GM12878 (cell line): ENCODE measurements around the gene RPS27L. TPM values are rescaled to one million over a fixed set of nuclear protein-coding genes. Genes with fewer than 3 reads are reported as not detected.

Experiments
- ATAC-seq: fragments of 200-7000 bp; cut with Tn5 transposase; 3 replicates; pipeline ENCODE4 v1.9.1; 2020; ENCODE audit warnings: mild to moderate bottlenecking, moderate library complexity
- BruUV-seq: library from RNA; stranded (reverse); fragments of 400-500 nt; replicated peaks from 2 replicates; lab custom pipeline; 2021; lab: Mats Ljungman, UMichigan
- CTCF ChIA-PET: fragments of 300-600 bp; sonication (Branson Sonifier 250); formaldehyde crosslinking; extraction: SDS; loops from one replicate; lab custom pipeline; 2021; ENCODE audit warnings: inconsistent platforms; lab: Yijun Ruan, JAX
- POLR2A ChIA-PET: fragments of 350-600 bp; formaldehyde crosslinking; extraction: SDS; loops from one replicate; lab custom pipeline; 2021; ENCODE audit warnings: inconsistent platforms; lab: Charles Lee
- RAD21 ChIA-PET: fragments of 300-600 bp; sonication (Branson Sonifier 250); formaldehyde crosslinking; loops from one replicate; lab custom pipeline; 2023; ENCODE audit warnings: antibody characterized with exemption; ENCODE audit not compliant: unreplicated experiment; lab: Charles Lee
- SMC1A ChIA-PET: fragments of 300-600 bp; sonication (Branson Sonifier 250); formaldehyde crosslinking; loops from one replicate; lab custom pipeline; 2023; ENCODE audit not compliant: unreplicated experiment, uncharacterized antibody; lab: Charles Lee
- DNase-seq: peaks from one replicate; pipeline ENCODE4 v3.0.0-alpha.2; 2011; ENCODE audit warnings: low read depth, low spot score
- FAIRE-seq: peaks from 3 replicates; lab custom pipeline; 2011; peaks lifted over from hg19 to GRCh38; lab: Jason Lieb, UNC
- H2AFZ ChIP-seq: 2 replicates; pipeline ENCODE4 v1.6.0; 2011; ENCODE audit warnings: low read depth, low read length, control low read depth; ENCODE audit not compliant: control insufficient read depth
- H3K27ac ChIP-seq: 2 replicates; pipeline ENCODE4 v1.5.1; 2011; ENCODE audit warnings: control low read depth; ENCODE audit not compliant: control insufficient read depth, insufficient read depth
- H3K27me3 ChIP-seq, 2 experiments: replicated peaks in 1 of 2; 2 replicates each; pipeline versions ENCODE4 v1.6.0 to v1.6.1; 2011; ENCODE audit warnings: low read length in 1 of 2; ENCODE audit not compliant: control insufficient read depth in 2 of 2, insufficient read depth in 2 of 2
- H3K36me3 ChIP-seq, 2 experiments: 2 replicates each; pipeline ENCODE4 v1.5.1; 2011; ENCODE audit warnings: low read length in 1 of 2; ENCODE audit not compliant: control insufficient read depth in 2 of 2, insufficient read depth in 2 of 2
- H3K4me1 ChIP-seq: 2 replicates; pipeline ENCODE4 v1.6.1; 2011; ENCODE audit warnings: mild to moderate bottlenecking, low read length, moderate library complexity, mixed read lengths; ENCODE audit not compliant: control insufficient read depth, insufficient read depth
- H3K4me2 ChIP-seq: 2 replicates; pipeline ENCODE4 v1.6.0; 2011; ENCODE audit warnings: control low read depth; ENCODE audit not compliant: control insufficient read depth, insufficient read depth
- H3K4me3 ChIP-seq: fragments of 200-600 bp; sonication (generic); 2 replicates; pipeline ENCODE4 v1.5.1; 2016
- H3K79me2 ChIP-seq: 2 replicates; pipeline ENCODE4 v1.6.0; 2011; ENCODE audit warnings: low read length; ENCODE audit not compliant: control insufficient read depth, insufficient read depth
- H3K9ac ChIP-seq: 2 replicates; pipeline ENCODE4 v1.8.0; 2011; ENCODE audit warnings: low read length, control low read depth, mixed read lengths; ENCODE audit not compliant: control insufficient read depth, insufficient read depth
- H3K9me3 ChIP-seq: replicated peaks from 3 replicates; pipeline ENCODE4 v1.5.1; 2011; ENCODE audit warnings: mild to moderate bottlenecking, low read length; ENCODE audit not compliant: control insufficient read depth, insufficient read depth
- H4K20me1 ChIP-seq: 2 replicates; pipeline ENCODE4 v1.6.0; 2011; ENCODE audit not compliant: control insufficient read depth, insufficient read depth
- BCL11A ChIP-seq: IDR thresholded peaks from 2 replicates; pipeline ENCODE4 v1.6.1; 2011; ENCODE audit warnings: low read depth, low read length
- BHLHE40 ChIP-seq, 2 experiments: fragments of 450-650 bp in 1 of 2; IDR thresholded peaks; 2 replicates each; pipeline ENCODE4 v1.6.1; 2011 to 2017; ENCODE audit warnings: low read depth in 2 of 2, borderline replicate concordance in 1 of 2, improper control_type of control experiment in 1 of 2, low read length in 1 of 2, mild to moderate bottlenecking in 1 of 2
- CBX3 ChIP-seq: fragments of 200-600 bp; sonication (generic); IDR thresholded peaks from 2 replicates; pipeline ENCODE4 v1.6.1; 2016; ENCODE audit warnings: low read depth, borderline replicate concordance
- EGR1 ChIP-seq, 2 experiments: IDR thresholded peaks; 1 replicate in 1 of 2; 2 replicates in 1 of 2; pipeline ENCODE4 v1.6.1; 2011 to 2012; ENCODE audit warnings: low read depth in 2 of 2, low read length in 2 of 2, borderline replicate concordance in 1 of 2, mild to moderate bottlenecking in 1 of 2, moderate library complexity in 1 of 2
- ESRRA ChIP-seq: IDR thresholded peaks from 2 replicates; pipeline ENCODE4 v1.6.1; 2012; ENCODE audit warnings: mild to moderate bottlenecking, low read length, improper control_type of control experiment
- HDAC2 ChIP-seq: fragments of 200-600 bp; sonication (generic); IDR thresholded peaks from 2 replicates; pipeline ENCODE4 v1.6.1; 2017
- IKZF2 ChIP-seq, 2 experiments: fragments of 450-650 bp; IDR thresholded peaks; 2 replicates each; pipeline ENCODE4 v1.6.1; 2017; ENCODE audit warnings: mild to moderate bottlenecking in 2 of 2, moderate library complexity in 2 of 2
- NFYA ChIP-seq: IDR thresholded peaks from 2 replicates; pipeline ENCODE4 v1.6.1; 2011; ENCODE audit warnings: low read depth, mild to moderate bottlenecking, low read length, improper control_type of control experiment, borderline replicate concordance
- NRF1 ChIP-seq: conservative IDR thresholded peaks from 2 replicates; pipeline ENCODE4 v1.6.1; 2011; ENCODE audit warnings: mild to moderate bottlenecking, low read depth, low read length, improper control_type of control experiment
- SIX5 ChIP-seq: IDR thresholded peaks from 2 replicates; pipeline ENCODE4 v1.6.1; 2011; ENCODE audit warnings: mild to moderate bottlenecking, low read depth, low read length, moderate library complexity; ENCODE audit not compliant: severe bottlenecking
- SRF ChIP-seq, 2 experiments: IDR thresholded peaks; 2 replicates each; pipeline ENCODE4 v1.6.1; 2011; ENCODE audit warnings: low read depth in 2 of 2, low read length in 2 of 2, mild to moderate bottlenecking in 1 of 2, moderate library complexity in 1 of 2
- SUPT20H ChIP-seq: IDR thresholded peaks from 2 replicates; pipeline ENCODE4 v1.6.1; 2011; ENCODE audit warnings: low read depth, mild to moderate bottlenecking, low read length, moderate library complexity, borderline replicate concordance; ENCODE audit not compliant: control insufficient read depth
- TARDBP ChIP-seq: IDR thresholded peaks from 2 replicates; pipeline ENCODE4 v1.6.1; 2016; ENCODE audit warnings: borderline replicate concordance
- TCF7 ChIP-seq: IDR thresholded peaks from 2 replicates; pipeline ENCODE4 v1.6.1; 2014; ENCODE audit warnings: antibody characterized with exemption, borderline replicate concordance
- WGBS: methylation state at CpG from one replicate; pipeline ENCODE4 v1.1.6; 2016; ENCODE audit warnings: low lambda C conversion rate; ENCODE audit not compliant: insufficient replicate concordance, insufficient coverage; ENCODE audit errors: missing lambda C conversion rate; 5-methylcytosine and 5-hydroxymethylcytosine counted together
- in situ Hi-C: fragments of 300-500 bp; cut with MboI; formaldehyde crosslinking; loops from 9 replicates; pipeline ENCODE4 v1.14.3; 2018; ENCODE audit warnings: mixed read lengths
- intact Hi-C: fragments of 100-400 bp; cut with micrococcal nuclease; formaldehyde crosslinking; loops from one replicate; pipeline ENCODE4 v1.14.2; 2022; ENCODE audit not compliant: unreplicated experiment
- polyA plus RNA-seq, 11 experiments: library from polyadenylated mRNA; depleted of rRNA in 4 of 11; unstranded in 6 of 11; stranded (reverse) in 5 of 11; fragments of >200 nt; fragmentation: Nextera tagmentation in 4 of 11; fragmentation: Illumina TruSeq in 1 of 11; extraction: Ambion mirVana in 4 of 11; extraction: Trizol in 1 of 11; gene quantifications; 1 replicate in 1 of 11; 2 replicates in 10 of 11; pipeline versions ENCODE4 v1.2.1 to v1.2.3, GENCODE V29; 2011 to 2016; ENCODE audit warnings: inconsistent platforms in 2 of 11, missing spikeins in 2 of 11, low read depth in 1 of 11
- total RNA-seq, 4 experiments: library from RNA; depleted of rRNA in 3 of 4; stranded (reverse); fragments of >200 nt in 3 of 4; fragmentation: Illumina TruSeq in 1 of 4; extraction: Trizol in 1 of 4; gene quantifications; 2 replicates each; pipeline versions ENCODE4 v1.2.1 to v1.2.3, GENCODE V29; 2013 to 2021
- TF ChIP-seq, protein P1 (sequence below): IDR thresholded peaks from 2 replicates; pipeline ENCODE4 v1.6.1; 2011; ENCODE audit warnings: mild to moderate bottlenecking, low read depth, low read length, moderate library complexity; ENCODE audit not compliant: insufficient replicate concordance

Gene RPS27L
- total and polyA plus RNA-seq, 10 of the 15 experiments (the other 5 are each of a cell fraction or from before 2014, with no cell fraction given) = 133 to 970 (median 220) TPM

GRCh38 chr15:63157118-63157843, at the start of gene RPS27L (continued):
- TF ChIP-seq NFYA (no peak), HDAC2 (no peak), NRF1 (no peak), CBX3 (no peak), ESRRA (no peak), BHLHE40 (IDR thresholded peaks at IDR 0.05; ENCODE audit: borderline replicate concordance in 1 of 2, low read depth in 2 of 2, low read length in 1 of 2) (peak in 1 of 2 experiments; percentile 77; a peak in 2 of 4 replicates), EGR1 (IDR thresholded peaks at IDR 0.05; ENCODE audit: borderline replicate concordance in 1 of 2, low read depth in 2 of 2, low read length in 2 of 2) (peak in 1 of 2 experiments; percentile 30; a peak in 1 of 3 replicates), TARDBP (no peak), SUPT20H (no peak), BCL11A (no peak)
- TF ChIP-seq, protein P1, sequence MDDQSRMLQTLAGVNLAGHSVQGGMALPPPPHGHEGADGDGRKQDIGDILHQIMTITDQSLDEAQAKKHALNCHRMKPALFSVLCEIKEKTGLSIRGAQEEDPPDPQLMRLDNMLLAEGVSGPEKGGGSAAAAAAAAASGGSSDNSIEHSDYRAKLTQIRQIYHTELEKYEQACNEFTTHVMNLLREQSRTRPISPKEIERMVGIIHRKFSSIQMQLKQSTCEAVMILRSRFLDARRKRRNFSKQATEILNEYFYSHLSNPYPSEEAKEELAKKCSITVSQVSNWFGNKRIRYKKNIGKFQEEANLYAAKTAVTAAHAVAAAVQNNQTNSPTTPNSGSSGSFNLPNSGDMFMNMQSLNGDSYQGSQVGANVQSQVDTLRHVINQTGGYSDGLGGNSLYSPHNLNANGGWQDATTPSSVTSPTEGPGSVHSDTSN = no peak

DNA sequence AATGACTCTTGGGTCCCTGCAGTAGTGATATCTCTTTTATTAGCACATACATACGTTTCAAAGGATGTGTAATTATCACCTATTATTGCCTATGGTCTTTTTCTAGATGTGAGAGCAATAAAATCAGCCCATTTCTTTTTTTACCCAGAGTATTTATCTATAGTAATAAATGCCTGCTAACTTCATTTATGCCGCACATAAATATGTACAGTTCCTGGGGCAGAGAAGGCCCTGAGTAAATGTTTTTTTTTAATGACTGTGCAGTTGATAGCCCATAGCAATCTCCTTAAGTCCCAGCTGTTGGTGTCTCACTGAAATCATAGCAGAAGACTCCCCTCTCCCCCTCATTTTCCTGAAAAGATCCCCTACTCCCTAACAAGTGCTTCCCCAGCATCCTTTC, 48.8 kb upstream of the RPS27L start:
- Histone ChIP-seq H4K20me1 (no peaks in the 10 kb centered on the region), H3K27me3 (no peaks in the 10 kb centered on the region), H3K9ac (no peak overlapping the region), H3K4me2 (no peak overlapping the region), H3K79me2 (peaks cover 77% of the 10 kb centered on the region), H3K36me3 (0 out of 4 replicates have a peak, but pooled peaks cover 0 to 4% of the 10 kb centered on the region in 2 experiments), H3K27ac (no peak overlapping the region), H2AFZ (no peak overlapping the region), H3K4me1 (peaks cover 43% of the 10 kb centered on the region), H3K9me3 (no peaks in the 10 kb centered on the region), H3K4me3 (no peak overlapping the region)
- RAD21 ChIA-PET = interaction anchor here (0.9 to 6.3 kb wide), 2 partner anchors 9 to 13 kb away, joined by 3 to 58 read pairs; no protein-coding TSS in a partner anchor
- SMC1A ChIA-PET = interaction anchor here (1.2 to 5.7 kb wide), 3 partner anchors 13 to 26 kb away, joined by 3 to 80 read pairs (median 5); no protein-coding TSS in a partner anchor
- no peak for DNase-seq
- 74% methylated on average over 2 of the region's 2 CpGs for WGBS
- TF ChIP-seq ESRRA (no peak), SIX5 (no peak), SRF (IDR thresholded peaks at IDR 0.05; ENCODE audit: low read depth in 2 of 2, low read length in 2 of 2) (no peak), IKZF2 (IDR thresholded peaks at IDR 0.05) (no peak), TCF7 (no peak)
- no peak for ATAC-seq
- POLR2A ChIA-PET = interaction anchor here (0.6 kb wide), 1 partner anchor 661 kb away, joined by 11 read pairs; no protein-coding TSS in a partner anchor
- intact Hi-C loops = no loop called here
- FAIRE-seq = no peak
- BruUV-seq = no TSS peak
- in situ Hi-C loops = no loop called here
- CTCF ChIA-PET = interaction anchor here (5.1 kb wide), 1 partner anchor 13 kb away, joined by 48 read pairs; no protein-coding TSS in a partner anchor
